WTC11 (cell line): ENCODE measurements around the gene MOB3C. TPM values are rescaled to one million over a fixed set of nuclear protein-coding genes. Genes with fewer than 3 reads are reported as not detected.

Experiments
- ATAC-seq: fragments of 200-7000 bp; cut with Tn5 transposase; 2 replicates; pipeline ENCODE4 v1.10.0; 2021; ENCODE audit warnings: mild to moderate bottlenecking, moderate library complexity
- CTCF ChIA-PET: fragments of 300-600 bp; sonication (Branson Sonifier 250); formaldehyde crosslinking; loops from one replicate; lab custom pipeline; 2021; ENCODE audit warnings: antibody characterized with exemption; lab: Charles Lee
- POLR2A ChIA-PET: fragments of 350-600 bp; sonication (Branson Sonifier 250); formaldehyde crosslinking; loops from one replicate; lab custom pipeline; 2021; ENCODE audit warnings: antibody characterized with exemption; lab: Charles Lee
- DNase-seq: peaks from one replicate; pipeline ENCODE4 v3.0.0; 2021; ENCODE audit warnings: low spot score
- H3K27ac Mint-ChIP-seq: 2 replicates; pipeline ENCODE4 v1.8.0; 2021; ENCODE audit warnings: mixed read lengths
- H3K27me3 Mint-ChIP-seq: 2 replicates; pipeline ENCODE4 v1.8.0; 2021; ENCODE audit warnings: low read depth, mild to moderate bottlenecking, moderate library complexity, mixed read lengths
- H3K36me3 Mint-ChIP-seq: 2 replicates; pipeline ENCODE4 v1.8.0; 2021; ENCODE audit warnings: mixed read lengths
- H3K4me1 Mint-ChIP-seq: 2 replicates; pipeline ENCODE4 v1.8.0; 2022; ENCODE audit warnings: mixed read lengths
- H3K4me3 Mint-ChIP-seq: 2 replicates; pipeline ENCODE4 v1.8.0; 2021; ENCODE audit warnings: mild to moderate bottlenecking, moderate library complexity, mixed read lengths
- H3K9me3 Mint-ChIP-seq: 2 replicates; pipeline ENCODE4 v1.8.0; 2021; ENCODE audit warnings: mixed read lengths
- ATF3 ChIP-seq: sonication (generic); formaldehyde crosslinking; conservative IDR thresholded peaks from 2 replicates; pipeline ENCODE4 v1.8.1; 2022; ENCODE audit warnings: mild to moderate bottlenecking, missing genetic modification reagents
- CREB1 ChIP-seq: sonication (generic); formaldehyde crosslinking; IDR thresholded peaks from 2 replicates; pipeline ENCODE4 v1.8.0; 2023; ENCODE audit warnings: mild to moderate bottlenecking, missing genetic modification reagents
- CTCF ChIP-seq: fragments of 200-600 bp; IDR thresholded peaks from 2 replicates; pipeline ENCODE4 v1.8.0; 2022; ENCODE audit warnings: antibody characterized with exemption
- EMX1 ChIP-seq: fragments of 250-450 bp; sonication (Bioruptor Pico); IDR thresholded peaks from 2 replicates; pipeline ENCODE4 v1.8.0; 2021; ENCODE audit warnings: mild to moderate bottlenecking
- GRHL2 ChIP-seq: fragments of 250-450 bp; sonication (Bioruptor Pico); IDR thresholded peaks from 2 replicates; pipeline ENCODE4 v1.8.0; 2022; ENCODE audit warnings: mild to moderate bottlenecking, moderate library complexity; ENCODE audit not compliant: insufficient replicate concordance, severe bottlenecking
- GTF2I ChIP-seq: fragments of 250-450 bp; sonication (Bioruptor Pico); conservative IDR thresholded peaks from 2 replicates; pipeline ENCODE4 v1.4.0; 2021; ENCODE audit warnings: mild to moderate bottlenecking
- NR1H2 ChIP-seq: sonication (generic); formaldehyde crosslinking; IDR thresholded peaks from 2 replicates; pipeline ENCODE4 v1.9.0; 2021; ENCODE audit warnings: mild to moderate bottlenecking, moderate library complexity, missing genetic modification reagents
- NR3C1 ChIP-seq: sonication (generic); formaldehyde crosslinking; conservative IDR thresholded peaks from 2 replicates; pipeline ENCODE4 v1.8.1; 2023; ENCODE audit warnings: low read depth, mild to moderate bottlenecking, missing genetic modification reagents
- PREB ChIP-seq: sonication (generic); formaldehyde crosslinking; IDR thresholded peaks from 2 replicates; pipeline ENCODE4 v1.8.1; 2022; ENCODE audit warnings: mild to moderate bottlenecking, missing genetic modification reagents, moderate library complexity, borderline replicate concordance
- PRRX2 ChIP-seq: fragments of 250-450 bp; sonication (Bioruptor Pico); IDR thresholded peaks from 2 replicates; pipeline ENCODE4 v1.8.0; 2021; ENCODE audit warnings: mild to moderate bottlenecking
- RORB ChIP-seq: fragments of 250-450 bp; sonication (Bioruptor Pico); IDR thresholded peaks from 2 replicates; pipeline ENCODE4 v1.9.0; 2021; ENCODE audit warnings: mild to moderate bottlenecking
- SMAD3 ChIP-seq: sonication (generic); formaldehyde crosslinking; IDR thresholded peaks from 2 replicates; pipeline ENCODE4 v1.8.0; 2022; ENCODE audit warnings: missing genetic modification reagents, mild to moderate bottlenecking, borderline replicate concordance
- SMAD4 ChIP-seq: sonication (generic); formaldehyde crosslinking; IDR thresholded peaks from 2 replicates; pipeline ENCODE4 v1.8.0; 2022; ENCODE audit warnings: mild to moderate bottlenecking, missing genetic modification reagents
- USF2 ChIP-seq: sonication (generic); formaldehyde crosslinking; IDR thresholded peaks from 2 replicates; pipeline ENCODE4 v1.8.1; 2023; ENCODE audit warnings: mild to moderate bottlenecking, missing genetic modification reagents, moderate library complexity
- ZNF232 ChIP-seq: sonication (generic); formaldehyde crosslinking; IDR thresholded peaks from 2 replicates; pipeline ENCODE4 v1.8.0; 2022; ENCODE audit warnings: mild to moderate bottlenecking, missing genetic modification reagents
- ZNF317 ChIP-seq: sonication (generic); formaldehyde crosslinking; IDR thresholded peaks from 2 replicates; pipeline ENCODE4 v1.8.1; 2023; ENCODE audit warnings: low read depth, mild to moderate bottlenecking, moderate library complexity, missing genetic modification reagents, borderline replicate concordance
- ZNF416 ChIP-seq: fragments of 250-450 bp; sonication (Bioruptor Pico); IDR thresholded peaks from 2 replicates; pipeline ENCODE4 v1.9.0; 2021; ENCODE audit warnings: mild to moderate bottlenecking, inconsistent platforms
- ZNF423 ChIP-seq: fragments of 250-450 bp; sonication (Bioruptor Pico); IDR thresholded peaks from 2 replicates; pipeline ENCODE4 v2.1.2; 2022; ENCODE audit warnings: mild to moderate bottlenecking, moderate library complexity
- ZNF425 ChIP-seq: fragments of 250-450 bp; sonication (Bioruptor Pico); conservative IDR thresholded peaks from 2 replicates; pipeline ENCODE4 v1.9.0; 2021; ENCODE audit warnings: mild to moderate bottlenecking
- ZNF671 ChIP-seq: fragments of 250-450 bp; sonication (Bioruptor Pico); IDR thresholded peaks from 2 replicates; pipeline ENCODE4 v1.8.0; 2021; ENCODE audit warnings: mild to moderate bottlenecking
- total RNA-seq: library from RNA; stranded (reverse); gene quantifications from 3 replicates; pipeline ENCODE4 v1.2.3, GENCODE V29; 2021

Gene MOB3C
- total RNA-seq, 1 experiment from 2014 or later, result 3.1 TPM

- TF ChIP-seq CREB1 (CRISPR knock-in tag), result no peak
- TF ChIP-seq, all 79 proteins: peak for 0
Observed at GRCh38 chr1:46596846-46597245, 19.8 kb downstream of the MOB3C start (continued).

- DNase-seq (no peak), ATAC-seq (no peak)
- H3K9me3 Mint-ChIP-seq, result no peaks in the 10 kb centered on the region
- no peak overlapping the region for H3K27ac Mint-ChIP-seq
- no peaks in the 10 kb centered on the region for H3K4me1 Mint-ChIP-seq
- peaks cover 20% of the 10 kb centered on the region for H3K36me3 Mint-ChIP-seq
- H3K4me3 Mint-ChIP-seq, result no peak overlapping the region
- ChIA-PET CTCF (interaction anchor here (1.8 to 1.9 kb wide), 2 partner anchors 11 to 149 kb away, joined by 4 to 5 read pairs; no protein-coding TSS in a partner anchor), POLR2A (interaction anchor here (0.5 kb wide), 1 partner anchor 67 kb away, joined by 3 read pairs; no protein-coding TSS in a partner anchor)
- no peaks in the 10 kb centered on the region for H3K27me3 Mint-ChIP-seq
- no peak for TF ChIP-seq ZNF317 (CRISPR knock-in tag)
- TF ChIP-seq GRHL2 (CRISPR knock-in tag), result no peak
- no peak for TF ChIP-seq RORB (CRISPR knock-in tag)
- no peak for TF ChIP-seq GTF2I (CRISPR knock-in tag)
- TF ChIP-seq ZNF425 (CRISPR knock-in tag), result no peak
- TF ChIP-seq CTCF, result no peak
- TF ChIP-seq ZNF232 (CRISPR knock-in tag), result no peak
- no peak for TF ChIP-seq ATF3 (CRISPR knock-in tag)
- no peak for TF ChIP-seq EMX1
- TF ChIP-seq SMAD3 (CRISPR knock-in tag), result no peak
- TF ChIP-seq USF2 (CRISPR knock-in tag), result no peak
- no peak for TF ChIP-seq NR1H2 (CRISPR knock-in tag)
- TF ChIP-seq NR3C1 (CRISPR knock-in tag), result no peak
- no peak for TF ChIP-seq ZNF416 (CRISPR knock-in tag)
- no peak for TF ChIP-seq SMAD4 (CRISPR knock-in tag)
- TF ChIP-seq CREB1 (CRISPR knock-in tag), result no peak
Observed at GRCh38 chr1:46596036-46596435, 20.6 kb downstream of the MOB3C start.

- H3K4me3 Mint-ChIP-seq, result no peak overlapping the region
- peaks cover 23% of the 10 kb centered on the region for H3K36me3 Mint-ChIP-seq
- POLR2A ChIA-PET, result interaction anchor here (1.0 kb wide), 1 partner anchor 9 kb away, joined by 4 read pairs; the partner anchor contains the start of gene MKNK1
- no peaks in the 10 kb centered on the region for H3K4me1 Mint-ChIP-seq
- CTCF ChIA-PET, result interaction anchor here (1.6 to 1.9 kb wide), 2 partner anchors 9 to 148 kb away, joined by 5 to 9 read pairs; partner anchors contain the start of gene MKNK1
- no peaks in the 10 kb centered on the region for H3K9me3 Mint-ChIP-seq
- DNase-seq (no peak), ATAC-seq (no peak)
- no peak overlapping the region; the same call in 1 of the 2 replicates for H3K27ac Mint-ChIP-seq
- TF ChIP-seq ZNF423 (CRISPR knock-in tag) (no peak), PREB (CRISPR knock-in tag) (no peak), ZNF671 (CRISPR knock-in tag) (no peak), PRRX2 (CRISPR knock-in tag) (no peak)
- TF ChIP-seq, all 79 proteins: peak for 0
- H3K27me3 Mint-ChIP-seq, result no peaks in the 10 kb centered on the region
Observed at GRCh38 chr1:46595127-46595526, 21.5 kb downstream of the MOB3C start.
